Ishikawa (cell line): ENCODE data around the gene TMEM207.

Experiments used
- CEBPB ChIP-seq: IDR thresholded peaks from 2 replicates; pipeline ENCODE4 v1.6.1; 2012
- CREB1 ChIP-seq: IDR thresholded peaks from 2 replicates; pipeline ENCODE4 v1.6.1; 2012; ENCODE audit warnings: low read depth
- EGR1 ChIP-seq: IDR thresholded peaks from 2 replicates; pipeline ENCODE4 v1.6.1; 2012
- EP300 ChIP-seq: IDR thresholded peaks from 2 replicates; pipeline ENCODE4 v1.6.1; 2012; ENCODE audit warnings: borderline replicate concordance
- FOXM1 ChIP-seq: IDR thresholded peaks from 2 replicates; pipeline ENCODE4 v1.6.1; 2012; ENCODE audit warnings: low read depth, borderline replicate concordance
- NFIC ChIP-seq: IDR thresholded peaks from 2 replicates; pipeline ENCODE4 v1.6.1; 2012
- RAD21 ChIP-seq: IDR thresholded peaks from 2 replicates; pipeline ENCODE4 v1.6.1; 2012; ENCODE audit warnings: low read depth
- REST ChIP-seq: IDR thresholded peaks from 2 replicates; pipeline ENCODE4 v1.6.1; 2012; ENCODE audit warnings: low read depth, mild to moderate bottlenecking
- TAF1 ChIP-seq: IDR thresholded peaks from 2 replicates; pipeline ENCODE4 v1.6.1; 2012; ENCODE audit warnings: low read depth, mild to moderate bottlenecking
- TEAD4 ChIP-seq: IDR thresholded peaks from 2 replicates; pipeline ENCODE4 v1.6.1; 2012
- USF1 ChIP-seq: IDR thresholded peaks from 2 replicates; pipeline ENCODE4 v1.6.1; 2012
- YY1 ChIP-seq: IDR thresholded peaks from 2 replicates; pipeline ENCODE4 v1.6.1; 2012; ENCODE audit warnings: low read depth
- ZBTB7A ChIP-seq: IDR thresholded peaks from 2 replicates; pipeline ENCODE4 v1.6.1; 2012; ENCODE audit warnings: low read depth

The TMEM207 gene

GRCh38 chr3:190430906-190431305 is 18.8 kb downstream of the TMEM207 start:
- TF ChIP-seq EP300: no peak
- no peak for TF ChIP-seq CREB1
- no peak for TF ChIP-seq CEBPB
- TF ChIP-seq TAF1: no peak
- TF ChIP-seq EGR1: no peak
- TF ChIP-seq FOXM1: no peak
- TF ChIP-seq RAD21: no peak
- no peak for TF ChIP-seq USF1
- no peak for TF ChIP-seq REST
- TF ChIP-seq TEAD4: no peak

GRCh38 chr3:190429681-190430080 is 20.0 kb downstream of the TMEM207 start:
- no peak for TF ChIP-seq CEBPB
- TF ChIP-seq EGR1: no peak
- TF ChIP-seq REST: no peak
- TF ChIP-seq YY1: no peak
- no peak for TF ChIP-seq EP300
- TF ChIP-seq NFIC: no peak
- TF ChIP-seq CREB1: no peak
- no peak for TF ChIP-seq TEAD4
- no peak for TF ChIP-seq ZBTB7A
- TF ChIP-seq TAF1: no peak
- no peak for TF ChIP-seq RAD21
- TF ChIP-seq USF1: no peak
- TF ChIP-seq FOXM1: no peak

- TF ChIP-seq ZBTB7A (no peak), EGR1 (no peak), RAD21 (no peak), REST (no peak), YY1 (no peak), FOXM1 (no peak), NFIC (no peak), TEAD4 (no peak), TAF1 (no peak), USF1 (no peak), EP300 (no peak), CREB1 (no peak)
Observed at GRCh38 chr3:190426806-190427507, 22.7 kb downstream of the TMEM207 start.

GRCh38 chr3:190425833-190426232 is 23.9 kb downstream of the TMEM207 start:
- TF ChIP-seq TAF1 (no peak), EGR1 (no peak), FOXM1 (no peak), YY1 (no peak), RAD21 (no peak), CREB1 (no peak)
